ENCODE measurements around the gene KCNAB2.

The KCNAB2 gene

GRCh38 chr1:6130036-6130435 is 84.3 kb downstream of the KCNAB2 start:
- no peak for TF ChIP-seq EZH2phosphoT487 (IDR thresholded peaks at IDR 0.05; ENCODE audit: low read depth)
- no peak for TF ChIP-seq CTCF (IDR thresholded peaks at IDR 0.05; ENCODE audit: low read depth, low read length)
- no peak overlapping the region for H2AFZ ChIP-seq (ENCODE audit: low read depth, low read length)
- no peaks in the 10 kb centered on the region for H3K9me3 ChIP-seq (ENCODE audit: insufficient read depth, low read length)

DNA sequence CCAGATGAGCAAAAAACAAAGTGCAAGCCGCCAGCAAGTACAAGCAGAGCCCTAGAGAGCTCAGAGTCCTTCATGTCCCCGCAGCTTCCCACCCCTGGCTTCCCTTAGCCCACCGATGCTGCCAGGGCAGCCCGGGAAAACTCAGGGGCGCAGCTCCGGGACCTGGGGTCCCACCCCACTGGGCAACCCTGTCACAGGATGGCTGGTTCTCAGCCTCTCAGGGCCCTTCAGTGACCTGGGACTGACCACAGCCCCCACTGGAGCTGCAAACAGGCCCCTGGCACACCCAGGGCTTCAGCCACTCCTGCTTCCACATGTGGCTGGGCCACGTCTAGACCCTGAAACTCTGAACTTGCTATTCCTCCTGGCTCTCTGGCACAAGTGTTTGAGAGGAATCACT is 84.9 kb downstream of the KCNAB2 start:
- Histone ChIP-seq H3K9me3 (ENCODE audit: insufficient read depth, low read length) (no peaks in the 10 kb centered on the region), H3K9ac (ENCODE audit: low read length) (no peak overlapping the region), H3K36me3 (replicated peaks; ENCODE audit: low read depth, low read length) (no peaks in the 10 kb centered on the region), H3K4me1 (ENCODE audit: low read length) (no peaks in the 10 kb centered on the region), H2AFZ (ENCODE audit: low read depth, low read length) (no peak overlapping the region), H3K4me2 (ENCODE audit: low read length) (no peak overlapping the region), H4K20me1 (ENCODE audit: insufficient read depth, low read length) (no peaks in the 10 kb centered on the region), H3K27me3 (ENCODE audit: low read depth, low read length) (no peaks in the 10 kb centered on the region), H3K4me3 (ENCODE audit: low read length) (no peak overlapping the region), H3K27ac (ENCODE audit: low read length) (no peak overlapping the region), H3K79me2 (ENCODE audit: low read length) (no peaks in the 10 kb centered on the region)
- no peak for TF ChIP-seq EZH2phosphoT487 (IDR thresholded peaks at IDR 0.05; ENCODE audit: low read depth)
- no peak for TF ChIP-seq CTCF (IDR thresholded peaks at IDR 0.05; ENCODE audit: low read depth, low read length)

More at GRCh38 chr1:6130036-6130435, 84.3 kb downstream of the KCNAB2 start:
- H3K27ac ChIP-seq (ENCODE audit: low read length) = no peak overlapping the region
- H3K36me3 ChIP-seq (replicated peaks; ENCODE audit: low read depth, low read length) = no peaks in the 10 kb centered on the region
- H3K79me2 ChIP-seq (ENCODE audit: low read length) = no peaks in the 10 kb centered on the region
- H3K4me1 ChIP-seq (ENCODE audit: low read length) = no peaks in the 10 kb centered on the region
- H3K27me3 ChIP-seq (ENCODE audit: low read depth, low read length) = no peaks in the 10 kb centered on the region
- no peak overlapping the region for H3K4me3 ChIP-seq (ENCODE audit: low read length)
- H4K20me1 ChIP-seq (ENCODE audit: insufficient read depth, low read length) = no peaks in the 10 kb centered on the region
- no peak overlapping the region for H3K9ac ChIP-seq (ENCODE audit: low read length)
- H3K4me2 ChIP-seq (ENCODE audit: low read length) = no peak overlapping the region

GRCh38 chr1:6131561-6131960 is 85.9 kb downstream of the KCNAB2 start:
- H3K4me3 ChIP-seq (ENCODE audit: low read length) = no peak overlapping the region
- H2AFZ ChIP-seq (ENCODE audit: low read depth, low read length) = no peak overlapping the region
- no peaks in the 10 kb centered on the region for H3K79me2 ChIP-seq (ENCODE audit: low read length)
- H3K4me1 ChIP-seq (ENCODE audit: low read length) = no peaks in the 10 kb centered on the region
- no peaks in the 10 kb centered on the region for H3K36me3 ChIP-seq (replicated peaks; ENCODE audit: low read depth, low read length)
- no peaks in the 10 kb centered on the region for H3K9me3 ChIP-seq (ENCODE audit: insufficient read depth, low read length)
- no peaks in the 10 kb centered on the region for H3K27me3 ChIP-seq (ENCODE audit: low read depth, low read length)
- no peak overlapping the region for H3K4me2 ChIP-seq (ENCODE audit: low read length)
- no peak overlapping the region for H3K27ac ChIP-seq (ENCODE audit: low read length)
- no peaks in the 10 kb centered on the region for H4K20me1 ChIP-seq (ENCODE audit: insufficient read depth, low read length)
- H3K9ac ChIP-seq (ENCODE audit: low read length) = no peak overlapping the region
- TF ChIP-seq EZH2phosphoT487 (IDR thresholded peaks at IDR 0.05; ENCODE audit: low read depth) (no peak), CTCF (IDR thresholded peaks at IDR 0.05; ENCODE audit: low read depth, low read length) (no peak)

DNA sequence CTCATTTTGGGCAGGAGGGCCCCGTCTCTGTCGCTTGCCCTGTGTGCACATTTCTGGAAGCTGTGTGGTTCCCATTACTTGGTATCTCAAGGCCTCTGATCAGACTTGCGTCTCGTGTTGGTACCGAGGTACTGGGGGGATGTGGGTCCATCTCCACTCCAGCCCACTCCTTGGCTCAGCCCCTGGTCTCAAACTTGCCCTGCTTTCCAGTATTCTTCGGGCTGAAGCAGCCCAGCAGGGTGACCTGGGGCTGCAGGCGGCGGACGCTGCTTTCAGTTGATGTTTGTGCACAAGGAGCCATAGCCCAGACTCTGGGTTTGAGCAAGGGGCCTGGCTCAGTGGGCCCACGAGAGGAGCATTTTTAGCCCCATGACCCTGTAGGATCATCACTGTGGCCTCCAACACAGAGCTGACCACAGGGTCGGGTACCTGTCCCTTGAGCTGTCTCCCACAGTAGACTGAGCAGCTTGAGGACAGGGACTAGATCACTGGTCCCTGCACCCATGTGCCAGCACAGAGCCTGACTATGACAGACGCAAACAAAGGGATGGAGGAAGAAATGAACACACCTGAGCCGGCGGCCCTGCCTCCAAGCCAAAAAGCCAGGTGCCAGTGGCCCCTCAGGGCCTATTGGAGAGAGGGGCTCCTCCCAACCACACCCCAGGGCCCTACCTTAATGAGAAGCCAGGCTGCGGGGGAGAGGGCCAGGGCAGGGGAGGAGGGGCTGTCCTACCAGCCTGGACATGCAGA is 87.6 kb downstream of the KCNAB2 start:
- no peak overlapping the region for H3K4me2 ChIP-seq (ENCODE audit: low read length)
- no peaks in the 10 kb centered on the region for H3K27me3 ChIP-seq (ENCODE audit: low read depth, low read length)
- H4K20me1 ChIP-seq (ENCODE audit: insufficient read depth, low read length) = no peaks in the 10 kb centered on the region
- H2AFZ ChIP-seq (ENCODE audit: low read depth, low read length) = no peak overlapping the region
- no peak overlapping the region for H3K4me3 ChIP-seq (ENCODE audit: low read length)
- no peak overlapping the region for H3K27ac ChIP-seq (ENCODE audit: low read length)
- H3K9me3 ChIP-seq (ENCODE audit: insufficient read depth, low read length) = no peaks in the 10 kb centered on the region
- H3K36me3 ChIP-seq (replicated peaks; ENCODE audit: low read depth, low read length) = no peaks in the 10 kb centered on the region
- no peak for TF ChIP-seq EZH2phosphoT487 (IDR thresholded peaks at IDR 0.05; ENCODE audit: low read depth)
- no peak for TF ChIP-seq CTCF (IDR thresholded peaks at IDR 0.05; ENCODE audit: low read depth, low read length)
- no peak overlapping the region for H3K9ac ChIP-seq (ENCODE audit: low read length)
- H3K4me1 ChIP-seq (ENCODE audit: low read length) = no peaks in the 10 kb centered on the region
- no peaks in the 10 kb centered on the region for H3K79me2 ChIP-seq (ENCODE audit: low read length)

Data from OCI-LY3 (cell line).